NCI-H460 (cell line): Measurements from ENCODE around the gene VHLL. TPM values are rescaled to one million over a fixed set of nuclear protein-coding genes. Genes with fewer than 3 reads are reported as not detected.

ENCODE experiments used
- DNase-seq: peaks from one replicate; pipeline ENCODE4 v3.0.0-alpha.2; 2016; ENCODE audit warnings: low read depth; ENCODE audit errors: extremely low read depth
- total RNA-seq: library from RNA; depleted of rRNA; stranded (reverse); fragments of >200 nt; shearing (Covaris generic); gene quantifications from 2 replicates; pipeline ENCODE4 v1.2.3, GENCODE V29; 2014

Gene VHLL
- total RNA-seq, 1 experiment from 2014 or later, result not detected

GRCh38 chr1:156293098-156293434 lies 6.0 kb downstream of the VHLL start:
- DNase-seq, result no peak

- peak; percentile 75 for DNase-seq
These were observed 7.7 kb downstream of the VHLL start for GRCh38 chr1:156291226-156292061.

GRCh38 chr1:156289857-156290256 lies 9.2 kb downstream of the VHLL start:
- no peak for DNase-seq

- no peak for DNase-seq
These were observed 13.0 kb downstream of the VHLL start for GRCh38 chr1:156286061-156286460.

- no peak for DNase-seq
These were observed 13.7 kb downstream of the VHLL start for GRCh38 chr1:156285437-156285836.

GRCh38 chr1:156284757-156285156 lies 14.3 kb downstream of the VHLL start:
- no peak for DNase-seq

- DNase-seq, result no peak
These were observed 15.0 kb downstream of the VHLL start, which contains the start of gene TMEM79 for GRCh38 chr1:156284112-156284511. TMEM79 (plus strand) TSS chr1:156284325; CDS start chr1:156285227, 902 bp downstream.

GRCh38 chr1:156283521-156283920 lies 15.6 kb downstream of the VHLL start:
- no peak for DNase-seq

GRCh38 chr1:156282479-156283222 lies 16.5 kb downstream of the VHLL start, which contains the start of gene SMG5:
SMG5 (minus strand) TSS chr1:156282825; CDS start chr1:156282680, 145 bp downstream.
- peak; percentile 100 for DNase-seq

GRCh38 chr1:156281693-156282478 lies 17.2 kb downstream of the VHLL start:
- DNase-seq, result no peak

- DNase-seq, result no peak
These were observed 17.8 kb downstream of the VHLL start for GRCh38 chr1:156281281-156281680.

- no peak for DNase-seq
These were observed 19.3 kb downstream of the VHLL start for GRCh38 chr1:156279837-156280236.

GRCh38 chr1:156276966-156277381 lies 22.1 kb downstream of the VHLL start:
- no peak for DNase-seq

GRCh38 chr1:156276532-156276931 lies 22.6 kb downstream of the VHLL start:
- DNase-seq, result no peak

GRCh38 chr1:156270314-156270713 lies 28.8 kb downstream of the VHLL start:
- DNase-seq, result no peak

- DNase-seq, result no peak
These were observed 30.8 kb downstream of the VHLL start for GRCh38 chr1:156268336-156268735.

- DNase-seq, result no peak
These were observed 33.1 kb downstream of the VHLL start for GRCh38 chr1:156266051-156266450.

GRCh38 chr1:156263288-156263655 lies 35.8 kb downstream of the VHLL start:
- DNase-seq, result no peak

- no peak for DNase-seq
These were observed 36.4 kb downstream of the VHLL start for GRCh38 chr1:156262461-156263287.

GRCh38 chr1:156260896-156261295 lies 38.2 kb downstream of the VHLL start:
- DNase-seq, result no peak
